Loucy (cell line): ENCODE results near the gene MN1.

Source experiments
- H2AFZ ChIP-seq: fragments of 200-600 bp; sonication (generic); 2 replicates; pipeline ENCODE4 v1.6.0; 2016; ENCODE audit warnings: antibody characterized with exemption, mild to moderate bottlenecking, low read length, moderate library complexity
- H3F3A ChIP-seq: fragments of 200-600 bp; 2 replicates; pipeline ENCODE4 v1.6.0; 2016; ENCODE audit warnings: antibody characterized with exemption, low read depth, mild to moderate bottlenecking
- H3K27me3 ChIP-seq: fragments of 200-600 bp; sonication (generic); 2 replicates; pipeline ENCODE4 v1.6.1; 2014; ENCODE audit warnings: low read length, mild to moderate bottlenecking; ENCODE audit not compliant: insufficient read depth, poor library complexity, severe bottlenecking
- H3K36me3 ChIP-seq: fragments of 200-600 bp; sonication (generic); 2 replicates; pipeline ENCODE4 v1.6.1; 2016; ENCODE audit warnings: low read length; ENCODE audit not compliant: insufficient read depth
- H3K4me1 ChIP-seq: fragments of 200-600 bp; sonication (generic); 2 replicates; pipeline ENCODE4 v1.5.1; 2014; ENCODE audit warnings: low read length, mild to moderate bottlenecking; ENCODE audit not compliant: insufficient read depth, poor library complexity, severe bottlenecking
- H3K4me2 ChIP-seq: fragments of 200-600 bp; sonication (generic); 2 replicates; pipeline ENCODE4 v1.6.0; 2014; ENCODE audit warnings: antibody characterized with exemption, low read length, low read depth, mild to moderate bottlenecking; ENCODE audit not compliant: poor library complexity, severe bottlenecking
- H3K4me3 ChIP-seq: fragments of 200-600 bp; sonication (generic); 2 replicates; pipeline ENCODE4 v1.5.1; 2014; ENCODE audit warnings: low read length, mild to moderate bottlenecking, mixed read lengths; ENCODE audit not compliant: poor library complexity, severe bottlenecking
- H3K79me2 ChIP-seq: fragments of 200-600 bp; sonication (generic); 2 replicates; pipeline ENCODE4 v1.6.1; 2014; ENCODE audit warnings: low read length; ENCODE audit not compliant: insufficient read depth
- H3K9ac ChIP-seq: fragments of 200-600 bp; sonication (generic); 2 replicates; pipeline ENCODE4 v1.6.0; 2014; ENCODE audit warnings: mild to moderate bottlenecking, low read depth, low read length, moderate library complexity; ENCODE audit not compliant: poor library complexity, severe bottlenecking
- H3K9me2 ChIP-seq: fragments of 200-600 bp; sonication (generic); replicated peaks from 2 replicates; pipeline ENCODE4 v1.6.1; 2016; ENCODE audit warnings: low read depth, low read length, mixed read lengths
- H3K9me3 ChIP-seq: fragments of 200-600 bp; sonication (generic); 2 replicates; pipeline ENCODE4 v1.6.1; 2014; ENCODE audit warnings: mild to moderate bottlenecking, antibody characterized with exemption, low read length, low read depth; ENCODE audit not compliant: insufficient read depth
- H4K20me1 ChIP-seq: fragments of 200-600 bp; sonication (generic); 2 replicates; pipeline ENCODE4 v1.6.0; 2014; ENCODE audit warnings: antibody characterized with exemption, low read length, mild to moderate bottlenecking; ENCODE audit not compliant: insufficient read depth, poor library complexity, severe bottlenecking
- EZH2phosphoT487 ChIP-seq: fragments of 200-600 bp; IDR thresholded peaks from 2 replicates; pipeline ENCODE4 v1.6.1; 2018; ENCODE audit warnings: antibody characterized with exemption, mild to moderate bottlenecking, moderate library complexity, borderline replicate concordance
- TF ChIP-seq, protein P1 (sequence below): fragments of 200-600 bp; sonication (generic); conservative IDR thresholded peaks from 2 replicates; pipeline ENCODE4 v1.5.1; 2014; ENCODE audit warnings: mild to moderate bottlenecking, antibody characterized with exemption, low read length

Gene MN1

DNA sequence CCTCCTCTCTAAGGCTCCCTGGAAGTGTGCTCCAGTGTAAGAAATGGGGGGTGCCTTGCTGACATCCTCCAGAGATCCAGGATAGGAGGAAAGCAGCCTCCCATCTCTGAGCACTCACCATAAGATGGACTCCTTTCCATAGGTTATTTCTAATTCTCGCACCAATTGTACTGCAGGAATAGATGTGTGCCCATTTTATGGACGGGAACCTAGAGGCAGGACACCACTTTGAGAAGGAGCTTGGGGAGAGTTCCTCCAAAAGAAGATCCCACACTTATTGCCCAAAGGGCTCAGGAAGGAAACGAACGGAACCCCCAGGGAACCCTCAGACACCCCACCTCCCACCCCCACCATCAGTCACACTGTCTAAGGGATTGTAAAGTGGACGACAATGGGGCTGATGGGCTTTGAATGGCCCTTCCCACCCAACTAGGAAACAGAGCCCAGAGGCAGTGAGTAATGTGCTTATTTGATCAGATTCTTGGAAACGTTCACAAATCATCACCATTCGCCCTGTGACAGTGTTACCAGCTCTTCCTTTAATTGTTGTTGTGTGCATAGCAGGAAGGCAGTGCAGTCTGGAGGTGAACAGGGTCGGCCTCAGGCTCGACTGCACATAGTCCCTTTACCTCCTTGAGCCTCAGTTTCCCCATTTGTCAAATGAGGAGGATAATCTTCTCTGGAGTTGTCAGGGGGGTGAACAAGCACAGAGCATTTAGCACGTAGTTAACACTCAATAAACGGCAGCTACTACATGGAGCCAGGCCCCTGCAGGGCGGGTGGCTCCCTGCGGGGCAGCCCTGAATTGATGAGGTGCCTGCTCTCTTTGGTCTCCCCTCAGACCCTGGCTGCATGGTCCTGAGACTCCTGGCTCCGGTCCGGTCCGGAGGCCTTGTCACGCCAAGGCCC is 8.4 kb upstream of the MN1 start:
- Histone ChIP-seq H3F3A (no peaks in the 10 kb centered on the region), H3K36me3 (no peaks in the 10 kb centered on the region), H3K9me2 (no peaks in the 10 kb centered on the region), H3K27me3 (no peaks in the 10 kb centered on the region), H3K9me3 (no peaks in the 10 kb centered on the region), H3K4me2 (no peak overlapping the region), H2AFZ (no peak overlapping the region), H3K79me2 (no peaks in the 10 kb centered on the region), H3K4me1 (no peaks in the 10 kb centered on the region), H3K4me3 (no peak overlapping the region), H4K20me1 (no peaks in the 10 kb centered on the region), H3K9ac (no peak overlapping the region)
- TF ChIP-seq, protein P1, sequence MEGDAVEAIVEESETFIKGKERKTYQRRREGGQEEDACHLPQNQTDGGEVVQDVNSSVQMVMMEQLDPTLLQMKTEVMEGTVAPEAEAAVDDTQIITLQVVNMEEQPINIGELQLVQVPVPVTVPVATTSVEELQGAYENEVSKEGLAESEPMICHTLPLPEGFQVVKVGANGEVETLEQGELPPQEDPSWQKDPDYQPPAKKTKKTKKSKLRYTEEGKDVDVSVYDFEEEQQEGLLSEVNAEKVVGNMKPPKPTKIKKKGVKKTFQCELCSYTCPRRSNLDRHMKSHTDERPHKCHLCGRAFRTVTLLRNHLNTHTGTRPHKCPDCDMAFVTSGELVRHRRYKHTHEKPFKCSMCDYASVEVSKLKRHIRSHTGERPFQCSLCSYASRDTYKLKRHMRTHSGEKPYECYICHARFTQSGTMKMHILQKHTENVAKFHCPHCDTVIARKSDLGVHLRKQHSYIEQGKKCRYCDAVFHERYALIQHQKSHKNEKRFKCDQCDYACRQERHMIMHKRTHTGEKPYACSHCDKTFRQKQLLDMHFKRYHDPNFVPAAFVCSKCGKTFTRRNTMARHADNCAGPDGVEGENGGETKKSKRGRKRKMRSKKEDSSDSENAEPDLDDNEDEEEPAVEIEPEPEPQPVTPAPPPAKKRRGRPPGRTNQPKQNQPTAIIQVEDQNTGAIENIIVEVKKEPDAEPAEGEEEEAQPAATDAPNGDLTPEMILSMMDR: no peak
- TF ChIP-seq EZH2phosphoT487: no peak

GRCh38 chr22:27809226-27809603 is 7.7 kb upstream of the MN1 start:
- Histone ChIP-seq H3K4me1 (no peaks in the 10 kb centered on the region), H3K27me3 (no peaks in the 10 kb centered on the region), H3K9ac (no peak overlapping the region), H3K9me2 (no peaks in the 10 kb centered on the region), H4K20me1 (no peaks in the 10 kb centered on the region), H3K4me2 (no peak overlapping the region), H3K36me3 (no peaks in the 10 kb centered on the region), H3K79me2 (no peaks in the 10 kb centered on the region), H3K4me3 (no peak overlapping the region), H3K9me3 (no peaks in the 10 kb centered on the region), H2AFZ (no peak overlapping the region), H3F3A (no peaks in the 10 kb centered on the region)
- TF ChIP-seq, protein P1: no peak
- no peak for TF ChIP-seq EZH2phosphoT487

GRCh38 chr22:27808451-27809225 is 7.1 kb upstream of the MN1 start:
- H3K9me2 ChIP-seq: no peaks in the 10 kb centered on the region
- H3K36me3 ChIP-seq: no peaks in the 10 kb centered on the region
- no peaks in the 10 kb centered on the region for H3K27me3 ChIP-seq
- H3K4me1 ChIP-seq: no peaks in the 10 kb centered on the region
- TF ChIP-seq, protein P1: no peak
- no peak for TF ChIP-seq EZH2phosphoT487
- H3F3A ChIP-seq: no peaks in the 10 kb centered on the region
- H2AFZ ChIP-seq: no peak overlapping the region
- H3K9me3 ChIP-seq: no peaks in the 10 kb centered on the region
- no peaks in the 10 kb centered on the region for H3K79me2 ChIP-seq
- no peak overlapping the region for H3K4me2 ChIP-seq
- no peaks in the 10 kb centered on the region for H4K20me1 ChIP-seq
- H3K4me3 ChIP-seq: no peak overlapping the region
- no peak overlapping the region for H3K9ac ChIP-seq
